Pulmonary artery endothelial cell (primary cell): ENCODE measurements around the gene ZNHIT6. TPM values are rescaled to one million over a fixed set of nuclear protein-coding genes. Genes with fewer than 3 reads are reported as not detected.
"Not testable (repeated sequence)": the region's sequence is repeated elsewhere in the genome, so short reads cannot be mapped to it uniquely, and the experiment has no call there.

ENCODE experiments used
- DNase-seq: peaks from one replicate; pipeline ENCODE4 v3.0.0-alpha.2; 2011; ENCODE audit warnings: low read depth, low spot score
- total RNA-seq: library from RNA; depleted of rRNA; stranded (reverse); fragments of >200 nt; gene quantifications from 2 replicates; pipeline ENCODE4 v1.2.3, GENCODE V29; 2014

Gene ZNHIT6, protein sequence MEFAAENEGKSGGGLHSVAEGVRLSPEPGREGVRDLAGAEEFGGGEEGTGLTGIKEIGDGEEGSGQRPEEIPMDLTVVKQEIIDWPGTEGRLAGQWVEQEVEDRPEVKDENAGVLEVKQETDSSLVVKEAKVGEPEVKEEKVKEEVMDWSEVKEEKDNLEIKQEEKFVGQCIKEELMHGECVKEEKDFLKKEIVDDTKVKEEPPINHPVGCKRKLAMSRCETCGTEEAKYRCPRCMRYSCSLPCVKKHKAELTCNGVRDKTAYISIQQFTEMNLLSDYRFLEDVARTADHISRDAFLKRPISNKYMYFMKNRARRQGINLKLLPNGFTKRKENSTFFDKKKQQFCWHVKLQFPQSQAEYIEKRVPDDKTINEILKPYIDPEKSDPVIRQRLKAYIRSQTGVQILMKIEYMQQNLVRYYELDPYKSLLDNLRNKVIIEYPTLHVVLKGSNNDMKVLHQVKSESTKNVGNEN
- 14.8 and 18.7 TPM in 2 replicates for total RNA-seq

DNA sequence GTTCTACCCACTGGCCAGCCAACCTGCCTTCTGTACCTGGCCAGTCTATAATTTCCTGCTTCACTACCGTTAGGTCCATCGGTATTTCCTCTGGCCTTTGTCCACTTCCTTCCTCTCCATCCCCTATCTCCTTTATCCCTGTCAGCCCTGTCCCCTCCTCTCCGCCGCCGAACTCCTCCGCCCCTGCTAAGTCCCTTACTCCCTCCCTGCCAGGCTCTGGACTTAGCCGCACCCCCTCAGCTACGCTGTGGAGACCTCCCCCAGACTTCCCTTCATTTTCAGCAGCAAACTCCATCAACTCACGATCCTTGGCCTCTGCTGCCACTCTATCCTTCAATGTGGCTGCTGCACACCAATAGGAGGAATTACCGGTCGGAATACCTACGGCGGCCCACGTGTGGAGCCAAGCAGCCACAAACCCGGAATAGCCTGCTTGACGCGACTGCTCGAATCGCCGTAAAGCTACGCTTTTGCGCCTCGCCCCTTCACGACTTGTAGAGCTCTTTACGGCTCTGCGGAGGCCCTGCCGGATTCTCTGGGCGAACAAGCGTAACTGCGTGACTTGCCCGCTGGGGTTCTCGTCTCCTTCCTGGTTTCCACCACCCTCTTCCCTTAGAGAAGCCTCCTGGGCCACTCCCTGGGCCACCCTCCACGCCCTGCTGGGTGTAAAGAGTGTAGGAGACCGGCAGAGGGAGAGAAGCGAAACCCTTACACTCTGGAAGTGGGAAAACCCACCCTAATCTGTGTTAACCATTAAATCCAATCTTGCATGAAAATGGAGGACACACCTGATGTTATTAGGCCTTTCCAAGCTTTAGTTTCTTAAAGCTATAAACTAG, at the start of gene ZNHIT6:
TSS of gene ZNHIT6 (minus strand) at position 444 of the 839 bp plus-strand sequence. CDS start at position 295, 149 bp downstream.
- DNase-seq, result peak; percentile 88

DNA sequence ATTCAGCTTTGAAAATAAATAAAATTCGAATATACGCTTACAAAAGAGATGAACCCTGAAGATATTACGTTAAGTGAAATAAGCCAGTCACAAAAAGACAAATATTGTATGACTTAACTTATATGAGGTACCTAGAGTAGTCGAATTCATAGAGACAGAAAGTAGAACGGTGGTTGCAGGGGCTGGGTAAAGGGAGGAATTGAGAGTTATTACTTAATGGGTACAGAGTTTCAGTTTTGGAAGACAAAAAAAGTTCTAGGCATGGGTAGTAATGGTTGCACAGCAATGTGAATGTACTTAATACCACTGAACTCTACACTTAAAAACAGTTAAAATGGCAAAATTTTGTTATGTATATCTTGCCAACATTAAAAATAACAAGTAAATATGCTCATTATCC, 48.6 kb upstream of the ZNHIT6 start:
- no peak for DNase-seq

DNA sequence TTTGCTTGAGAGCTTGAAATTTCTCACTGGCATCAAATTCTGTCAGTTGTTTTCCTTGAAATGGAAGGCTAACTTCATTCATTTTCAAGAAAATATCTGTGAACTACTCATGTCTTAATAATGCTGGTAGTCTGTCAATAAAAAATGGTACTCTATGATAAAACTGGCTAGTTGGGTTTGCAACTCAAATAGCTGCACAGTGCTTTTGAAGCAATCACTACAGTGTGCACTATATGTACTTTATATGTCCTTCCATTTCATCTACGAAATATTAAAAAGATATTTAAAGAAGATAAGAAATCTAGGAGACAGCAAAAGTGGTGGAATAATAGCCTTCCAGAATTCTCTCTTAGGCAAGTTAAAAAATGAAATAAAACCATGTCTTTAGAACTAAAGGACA, 39.9 kb upstream of the ZNHIT6 start:
- no peak for DNase-seq

DNA sequence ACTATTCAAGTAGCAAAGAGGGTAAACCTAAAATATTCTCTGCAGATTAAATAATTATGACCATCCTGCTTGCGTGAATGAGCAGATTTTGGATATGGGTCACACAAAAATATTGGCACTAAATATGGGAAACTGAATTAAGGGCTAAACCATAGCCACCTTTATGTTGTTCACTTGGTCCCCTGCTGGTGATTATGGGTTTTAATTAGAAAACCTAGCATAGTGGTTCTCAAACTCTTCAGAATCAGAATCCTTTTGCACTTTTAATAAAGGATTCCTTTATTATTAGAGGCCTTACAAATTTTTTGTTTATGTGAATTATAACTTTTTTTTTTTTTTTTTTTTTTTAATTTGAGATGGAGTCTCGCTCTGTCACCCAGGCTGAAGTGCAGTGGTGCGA, 38.5 kb upstream of the ZNHIT6 start:
- DNase-seq, result no peak

DNA sequence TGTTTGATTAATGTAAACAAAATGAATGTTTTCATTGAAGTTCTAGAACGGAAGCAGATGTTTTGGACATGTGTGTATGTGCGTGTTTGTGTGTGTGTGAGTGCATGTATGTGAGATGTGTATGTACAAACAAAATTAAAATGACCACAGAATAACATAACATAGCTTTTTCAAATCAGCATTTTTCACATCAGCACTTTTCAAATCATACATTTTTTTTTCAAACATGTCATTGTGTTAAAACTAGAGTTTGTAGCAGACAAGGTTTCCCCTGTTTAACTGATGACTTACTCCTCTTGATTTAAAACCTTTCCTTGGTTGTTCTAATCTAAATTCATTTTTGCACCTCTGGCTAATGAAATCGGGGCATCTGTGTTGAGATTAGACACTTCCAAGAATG, 35.6 kb upstream of the ZNHIT6 start:
- DNase-seq, result no peak

DNA sequence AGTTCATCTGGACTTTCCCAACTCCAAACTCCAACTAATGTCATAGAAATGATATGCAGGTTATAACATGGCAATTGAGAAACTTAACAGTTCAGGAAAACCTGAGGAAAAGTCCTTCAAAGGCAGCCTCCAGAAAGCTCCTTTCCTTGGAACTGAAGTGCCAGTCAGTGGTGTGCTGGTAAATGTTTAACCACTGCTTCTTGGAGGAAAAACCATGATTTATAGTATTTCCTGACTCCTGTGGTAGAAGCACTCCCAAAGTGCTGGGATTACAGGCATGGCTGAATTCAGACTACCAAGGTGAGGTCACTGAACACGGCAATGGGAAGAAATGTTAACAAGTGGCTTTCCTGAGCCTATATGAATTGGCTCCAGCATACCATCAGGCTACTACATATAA, 26.7 kb upstream of the ZNHIT6 start:
- DNase-seq, result no peak

DNA sequence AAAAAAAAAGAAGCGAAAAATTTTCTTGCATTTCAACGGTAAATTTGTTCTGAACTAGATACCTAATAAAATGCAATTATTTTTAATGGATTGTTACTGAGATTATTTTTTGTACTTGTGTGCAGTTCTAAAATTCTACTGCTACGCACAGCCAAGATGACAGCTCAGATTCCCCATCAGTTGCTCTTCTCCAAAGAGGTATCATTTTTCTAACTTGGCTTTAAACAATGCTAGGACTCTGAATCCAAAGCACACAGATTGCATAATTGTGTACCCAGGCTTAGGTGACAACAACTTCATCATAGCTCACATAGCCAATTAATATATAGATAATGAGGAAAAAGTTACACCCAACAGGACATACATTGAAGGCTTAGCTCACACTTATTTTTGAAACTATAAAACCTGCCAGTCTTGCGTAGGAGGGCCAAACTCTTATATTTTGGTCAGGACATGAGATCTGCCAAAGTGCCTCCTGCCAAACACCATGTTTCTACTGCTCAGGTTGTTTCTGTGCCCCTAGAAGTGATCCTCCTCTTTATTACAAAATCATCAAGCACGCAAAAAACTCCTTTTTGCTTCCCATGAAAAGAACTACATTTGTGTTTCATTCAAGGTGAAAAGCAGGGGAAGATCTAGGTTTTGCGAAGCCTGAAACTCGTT, 10.6 kb upstream of the ZNHIT6 start:
- DNase-seq, result no peak

DNA sequence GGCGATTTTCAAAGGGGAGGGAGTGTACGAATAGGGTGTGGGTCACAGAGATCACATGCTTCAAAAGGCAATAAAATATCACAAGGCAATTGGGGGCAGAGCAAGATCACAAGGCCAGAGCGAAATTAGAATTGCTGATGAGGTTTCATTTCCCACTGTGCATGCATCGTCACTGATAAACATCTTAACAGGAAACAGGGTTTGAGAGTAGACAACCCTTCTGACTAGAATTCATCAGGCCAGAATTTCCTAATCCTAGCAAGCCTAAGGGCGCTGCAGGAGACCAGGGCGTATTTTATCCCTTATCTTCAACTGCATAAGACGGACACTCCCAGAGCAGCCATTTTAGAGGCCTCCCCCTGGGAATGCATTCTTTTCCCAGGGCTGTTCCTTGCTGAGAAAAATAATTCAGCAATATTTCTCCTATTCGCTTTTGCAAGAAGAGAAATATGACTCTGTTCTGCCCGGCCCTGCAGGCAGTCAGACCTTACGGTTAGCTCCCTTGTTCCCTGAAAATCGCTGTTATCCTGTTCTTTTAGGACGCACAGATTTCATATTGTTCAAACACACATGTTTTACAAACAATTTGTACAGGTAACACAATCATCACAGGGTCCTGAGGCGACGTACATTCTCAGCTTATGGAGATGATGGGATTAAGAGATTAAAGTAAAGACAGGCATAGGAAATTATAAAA, 6.3 kb upstream of the ZNHIT6 start:
- DNase-seq, result not testable (repeated sequence)

DNA sequence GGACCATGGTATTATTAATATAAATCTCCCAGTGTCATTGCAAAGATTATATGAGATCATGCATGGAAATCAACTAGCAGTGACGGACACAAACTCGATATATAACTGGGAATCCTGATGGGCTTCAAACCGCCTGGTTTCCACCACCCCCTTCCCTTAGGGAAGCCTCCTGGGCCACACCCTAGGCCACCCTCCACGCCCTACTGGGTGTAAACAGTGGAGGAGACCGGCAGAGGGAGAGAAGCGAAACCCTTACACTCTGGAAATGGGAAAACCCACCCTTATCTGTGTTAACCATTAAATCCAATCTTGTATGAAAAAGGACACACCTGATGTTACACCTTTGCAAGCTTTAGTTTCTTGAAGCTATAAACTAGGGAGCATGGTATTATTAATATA, 595 bp upstream of the ZNHIT6 start:
- no peak for DNase-seq

DNA sequence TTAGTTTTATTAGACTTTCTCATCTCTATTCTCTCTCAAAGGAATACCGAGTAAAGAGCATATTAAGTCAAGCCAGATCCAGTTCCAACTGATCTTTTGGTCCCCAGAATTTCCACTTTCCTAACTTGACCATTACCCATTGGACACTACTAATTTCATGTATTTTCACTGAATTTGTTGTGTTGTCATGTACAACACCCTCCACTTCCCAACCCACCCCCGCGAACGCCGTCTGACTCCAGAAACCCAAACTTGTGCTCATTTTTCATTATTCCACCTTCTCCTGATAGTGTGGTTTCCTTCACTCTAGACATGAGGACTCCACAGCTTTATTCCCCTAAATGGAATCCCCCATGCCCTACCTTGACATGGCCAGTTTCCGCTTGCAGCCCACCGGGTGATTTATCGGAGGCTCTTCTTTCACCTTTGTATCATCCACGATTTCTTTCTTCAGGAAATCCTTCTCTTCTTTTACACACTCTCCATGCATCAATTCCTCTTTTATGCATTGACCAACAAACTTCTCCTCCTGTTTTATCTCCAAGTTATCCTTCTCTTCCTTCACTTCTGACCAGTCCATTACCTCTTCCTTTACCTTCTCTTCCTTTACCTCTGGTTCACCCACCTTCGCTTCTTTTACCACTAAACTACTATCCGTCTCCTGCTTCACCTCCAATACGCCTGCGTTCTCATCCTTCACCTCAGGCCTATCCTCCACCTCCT, 805 bp downstream of the ZNHIT6 start:
- DNase-seq, result no peak

DNA sequence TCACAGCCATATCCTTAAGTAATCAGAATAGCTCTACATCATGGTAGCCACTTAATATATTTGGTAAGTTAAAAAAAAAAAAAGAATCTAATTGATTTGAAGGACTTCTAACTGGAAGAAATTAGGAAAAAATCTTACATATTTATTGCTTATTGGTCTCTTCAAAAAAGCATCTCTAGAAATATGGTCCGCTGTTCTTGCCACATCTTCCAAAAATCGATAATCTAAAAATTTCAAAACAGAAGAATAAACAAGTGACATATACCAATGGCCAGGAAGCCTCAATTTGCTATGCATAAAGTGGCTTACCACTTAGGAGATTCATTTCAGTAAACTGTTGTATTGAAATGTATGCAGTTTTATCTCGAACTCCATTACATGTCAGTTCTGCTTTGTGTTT, 2.3 kb downstream of the ZNHIT6 start:
- no peak for DNase-seq

DNA sequence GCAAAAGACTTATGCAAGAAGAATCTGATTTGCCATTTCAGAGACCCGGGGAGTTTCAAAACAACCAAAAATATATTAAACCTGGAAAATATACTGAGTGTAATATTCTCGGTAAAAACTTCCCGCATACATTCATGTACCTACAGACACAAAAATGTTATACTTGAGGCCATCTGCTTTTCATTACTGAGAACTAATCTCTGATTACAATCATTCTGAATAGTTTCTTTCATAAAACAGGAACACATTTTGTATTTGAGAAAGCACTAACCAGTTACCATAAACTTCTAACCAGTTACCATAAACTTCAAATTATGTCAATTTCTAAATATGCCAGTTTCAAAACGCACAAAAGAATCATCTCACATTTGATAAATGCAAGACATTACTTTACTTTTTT, 7.8 kb downstream of the ZNHIT6 start:
- DNase-seq, result no peak

DNA sequence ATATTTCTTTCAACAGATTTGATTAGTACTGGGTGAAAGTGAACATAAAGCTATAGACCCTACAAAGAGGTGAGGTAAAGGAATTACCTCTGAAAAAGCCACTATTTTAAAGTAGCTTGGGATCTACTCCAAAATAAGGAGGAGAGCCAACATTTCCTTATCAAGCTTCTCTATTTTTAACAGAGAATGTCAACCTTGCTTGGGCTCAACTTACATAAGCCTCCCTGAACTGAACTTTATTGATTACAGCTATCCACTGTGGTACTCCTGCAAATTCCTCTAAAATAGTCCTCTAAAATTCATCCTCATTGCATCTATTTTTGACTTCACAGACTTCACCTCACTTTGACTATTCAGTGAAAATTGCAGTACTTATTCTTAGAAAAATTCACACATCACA, 10.3 kb downstream of the ZNHIT6 start:
- DNase-seq, result no peak

DNA sequence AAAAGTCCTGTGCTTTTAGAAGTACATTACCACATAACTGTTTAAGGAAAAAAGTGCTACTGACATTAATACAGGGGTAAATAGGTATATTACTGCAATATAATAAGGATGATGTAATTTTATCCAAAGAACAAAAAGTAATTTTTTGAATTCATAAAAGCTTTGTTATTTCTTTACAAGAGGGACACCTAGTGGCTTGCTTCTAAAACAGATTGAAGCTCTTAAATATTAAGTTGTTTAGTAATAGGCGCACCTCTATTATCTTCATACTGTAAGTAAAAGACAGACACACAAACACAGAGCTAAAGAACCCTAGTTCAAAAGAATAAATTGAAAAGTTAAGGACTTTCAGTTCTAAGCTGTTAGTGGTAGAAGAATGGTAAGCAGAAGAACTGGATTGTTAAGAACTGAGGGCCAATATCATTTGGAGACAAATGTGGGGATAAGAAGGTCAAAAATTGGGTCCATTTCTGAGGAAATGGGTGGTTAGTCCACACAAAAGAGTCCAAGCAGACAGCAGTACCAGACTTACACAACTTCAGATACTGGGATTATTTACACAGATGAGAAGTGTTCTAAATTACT, 15.4 kb downstream of the ZNHIT6 start:
- DNase-seq, result peak; percentile 24

DNA sequence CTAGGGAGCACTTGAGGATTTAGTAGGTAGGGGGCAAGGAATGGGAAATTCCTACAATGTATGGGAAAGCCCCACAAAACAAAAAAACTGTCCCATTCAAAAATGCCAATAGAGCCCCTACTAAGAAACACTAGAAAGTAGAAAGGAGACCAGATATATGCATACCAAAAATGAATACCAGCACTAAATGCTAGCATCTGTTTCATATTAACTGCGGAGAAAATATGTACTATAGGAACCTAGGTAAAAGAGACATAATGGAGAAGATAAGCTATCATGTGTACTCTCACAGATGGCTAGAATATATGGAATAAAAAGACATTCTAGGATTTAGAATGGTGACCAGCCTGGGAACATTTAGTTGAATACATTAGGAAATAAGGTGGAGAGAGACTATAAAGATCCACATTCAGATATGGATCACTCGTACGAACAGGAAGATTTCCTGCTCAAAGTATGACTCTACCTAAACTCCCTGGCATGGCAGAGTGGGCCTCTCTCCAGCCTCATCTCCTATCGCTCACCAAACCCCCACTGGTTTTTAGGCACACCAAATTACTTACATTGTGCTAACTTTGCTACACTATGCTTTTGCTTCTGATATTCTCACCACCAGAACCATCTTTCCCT, 18.3 kb downstream of the ZNHIT6 start:
- DNase-seq, result no peak

DNA sequence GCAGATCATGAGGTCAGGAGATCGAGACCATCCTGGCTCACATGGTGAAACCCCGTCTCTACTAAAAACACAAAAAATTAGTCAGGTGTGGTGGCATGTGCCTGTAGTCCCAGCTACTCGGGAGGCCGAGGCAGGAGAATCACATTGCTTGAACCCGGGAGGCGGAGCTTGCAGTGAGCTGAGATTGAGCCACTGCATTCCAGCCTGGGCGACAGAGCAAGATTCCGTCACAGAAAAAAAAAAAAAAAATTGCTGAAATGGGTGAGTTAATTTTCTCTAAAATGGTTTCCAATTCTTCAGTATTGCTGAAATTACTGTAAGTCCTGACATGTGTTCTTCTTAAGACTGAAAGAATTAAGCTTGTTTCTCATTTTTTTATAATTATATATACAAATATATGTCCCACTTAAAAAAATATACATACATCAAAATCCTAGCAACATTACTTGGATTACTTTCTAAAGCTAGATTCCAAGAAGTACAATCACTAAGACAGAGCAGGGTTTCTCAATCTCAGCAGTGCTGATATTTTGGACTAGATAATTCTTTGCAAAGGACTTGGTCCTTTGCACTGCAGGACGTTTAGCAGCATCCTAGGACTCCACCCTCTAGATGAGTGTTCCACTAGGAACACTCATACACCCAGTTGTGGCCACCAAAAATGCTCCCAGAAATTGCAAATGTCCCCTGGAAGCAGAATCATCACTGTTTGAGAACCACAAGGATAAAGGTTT, 24.8 kb downstream of the ZNHIT6 start:
- no peak for DNase-seq

DNA sequence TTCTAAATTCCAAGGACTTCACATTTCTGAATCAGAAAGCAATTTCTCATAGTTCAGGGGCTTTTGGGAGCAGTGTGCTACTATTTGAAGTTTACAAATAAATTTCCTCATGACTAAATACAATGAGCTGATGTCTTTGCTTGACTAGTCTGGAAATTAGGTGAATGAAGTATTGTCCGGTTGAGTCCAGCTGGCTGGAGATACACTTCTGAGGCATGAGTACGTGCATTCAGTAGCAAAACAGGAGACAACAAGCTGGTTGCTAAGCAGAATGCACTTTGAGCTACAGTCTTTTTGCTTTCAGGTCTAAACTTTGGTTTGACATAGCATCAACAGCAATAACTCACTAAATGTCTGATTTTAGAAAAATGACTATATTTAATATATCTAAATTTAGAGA, 27.1 kb downstream of the ZNHIT6 start:
- DNase-seq, result peak; percentile 8

DNA sequence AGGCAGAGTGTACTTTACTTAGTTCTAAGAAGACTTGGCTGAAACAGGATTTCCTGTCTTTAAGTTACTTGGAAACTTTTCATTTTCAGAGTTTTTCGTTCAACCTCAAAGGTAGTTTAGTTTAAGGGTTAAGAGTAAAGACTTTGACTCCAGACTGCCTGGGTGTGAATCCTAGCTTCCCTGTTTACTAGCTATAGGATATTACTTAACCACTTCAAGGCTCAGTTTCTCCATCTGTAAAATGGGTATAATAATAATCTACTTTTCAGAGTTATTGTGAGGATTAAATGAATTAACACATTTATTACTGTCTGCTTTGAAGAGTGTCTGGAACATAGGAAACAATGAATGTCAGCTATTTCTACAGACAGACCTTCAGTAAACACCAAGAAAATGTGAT, 30.0 kb downstream of the ZNHIT6 start:
- no peak for DNase-seq

DNA sequence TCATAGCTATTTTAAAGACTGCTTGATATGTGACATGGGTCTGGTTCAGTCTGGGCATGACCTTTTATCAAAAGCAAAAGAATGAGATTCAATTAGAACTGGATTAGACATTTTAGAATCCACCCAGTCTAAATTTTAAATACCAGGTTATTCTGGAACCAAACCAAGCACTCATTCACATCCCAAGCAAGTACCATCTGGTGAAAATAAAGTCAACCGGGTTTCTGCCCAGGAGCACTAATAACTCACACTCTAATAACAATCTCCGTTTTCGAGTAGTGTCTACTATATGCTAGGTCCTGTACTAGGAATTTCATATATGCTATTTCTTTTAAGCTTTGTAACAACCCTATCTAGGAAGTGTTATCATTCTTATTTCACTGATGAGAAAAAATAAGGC, 30.6 kb downstream of the ZNHIT6 start:
- no peak for DNase-seq
